GOT3 (cell line): ENCODE results near the gene CTCF.

Source experiments
- DNase-seq: peaks from one replicate; lab custom pipeline; 2025; ENCODE audit warnings: mixed read lengths; lab: John Stamatoyannopoulos, UW

CTCF gene

DNA sequence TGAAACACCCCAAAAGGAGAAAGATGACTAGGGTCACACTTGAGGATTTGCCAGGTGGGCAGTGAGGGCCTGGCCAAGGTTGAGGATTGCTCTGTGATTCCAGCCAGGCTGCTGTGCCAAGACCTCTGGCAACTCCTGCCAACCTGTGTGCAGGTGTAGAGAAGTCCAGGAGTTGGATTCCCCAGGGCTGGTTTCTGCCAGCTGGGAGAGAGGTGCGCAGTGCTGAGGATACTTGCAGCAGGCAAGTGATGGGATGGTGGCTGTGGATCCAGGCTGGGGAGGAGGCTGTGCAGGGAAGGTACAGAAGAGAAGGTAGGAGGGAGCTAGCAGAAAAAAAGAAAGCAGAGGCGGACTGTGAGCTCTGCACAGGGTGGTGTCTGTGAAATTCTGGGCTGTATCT is 27.1 kb upstream of the CTCF start:
- DNase-seq: no peak

DNA sequence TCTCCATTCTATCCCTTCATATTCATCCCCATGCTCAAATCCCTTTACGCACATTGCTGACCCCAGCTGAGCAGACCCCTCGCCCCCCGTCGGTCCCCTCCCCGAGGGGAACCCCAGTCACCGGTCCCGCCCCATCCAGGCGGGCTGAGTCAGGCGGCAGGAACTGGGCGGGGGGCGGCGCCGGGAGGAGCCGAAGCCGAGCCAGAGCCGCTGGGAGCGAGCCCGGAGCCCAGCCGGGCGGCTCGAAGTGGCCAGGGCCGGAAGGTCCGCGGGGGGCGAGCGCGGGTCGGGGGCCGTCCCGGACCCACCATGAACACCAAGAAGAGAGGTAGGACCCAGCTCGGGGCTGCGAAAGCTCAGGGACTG is 25.1 kb upstream of the CTCF start:
- DNase-seq: no peak

DNA sequence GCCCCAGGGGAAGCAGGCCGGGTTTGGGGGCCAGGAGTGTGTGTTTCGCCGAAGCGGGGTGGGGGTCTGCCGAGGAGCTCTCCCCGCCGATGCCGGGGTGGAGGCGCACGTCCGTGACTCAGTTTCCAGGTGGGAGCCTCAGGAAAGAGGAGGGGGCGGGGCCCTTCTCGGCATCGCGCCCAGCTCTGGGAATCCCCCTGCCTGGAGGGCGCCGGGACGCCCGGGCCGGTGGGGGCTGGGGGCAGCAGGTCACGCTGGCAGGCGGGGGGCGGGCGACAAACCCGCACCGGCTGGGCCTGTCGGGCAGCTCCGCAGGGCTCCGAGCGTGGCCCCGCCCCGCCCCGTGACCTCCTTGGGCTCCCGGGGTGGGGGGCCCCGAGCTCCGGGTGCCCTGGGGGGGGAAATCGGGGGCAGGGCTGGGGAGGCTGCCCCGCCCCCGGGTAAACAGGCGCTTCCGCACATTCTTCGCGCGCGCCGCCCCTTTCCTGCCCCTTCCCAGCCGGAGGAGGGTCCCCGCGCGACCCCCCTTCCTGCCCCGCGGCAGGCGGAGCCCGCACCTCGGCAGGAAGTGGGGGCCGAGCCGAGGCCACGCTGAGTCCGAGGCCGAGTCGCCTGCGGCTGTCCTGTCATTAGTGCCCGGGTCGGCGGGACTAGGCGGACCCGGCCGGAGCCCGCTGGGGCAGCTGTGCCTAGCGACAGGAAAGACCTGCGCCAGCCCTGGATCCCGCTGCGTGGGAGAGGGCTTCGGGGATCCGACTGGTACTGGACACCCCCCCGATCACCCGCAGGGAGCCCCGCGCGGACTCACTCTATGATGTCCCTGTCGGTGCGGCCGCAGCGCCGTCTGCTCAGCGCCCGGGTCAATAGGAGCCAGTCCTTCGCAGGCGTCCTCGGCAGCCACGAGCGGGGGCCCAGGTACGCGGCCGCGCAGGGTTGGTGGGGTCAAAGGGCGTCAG is 24.4 kb upstream of the CTCF start:
- no peak for DNase-seq

- DNase-seq: no peak
Observed at GRCh38 chr16:67538666-67539101, 23.6 kb upstream of the CTCF start.

GRCh38 chr16:67539271-67539670 is 23.1 kb upstream of the CTCF start:
- DNase-seq: no peak

GRCh38 chr16:67539691-67540635 is 22.4 kb upstream of the CTCF start:
- no peak for DNase-seq

- no peak for DNase-seq
Observed at GRCh38 chr16:67540756-67541155, 21.6 kb upstream of the CTCF start.

GRCh38 chr16:67541391-67542263 is 20.7 kb upstream of the CTCF start:
- DNase-seq: no peak

DNA sequence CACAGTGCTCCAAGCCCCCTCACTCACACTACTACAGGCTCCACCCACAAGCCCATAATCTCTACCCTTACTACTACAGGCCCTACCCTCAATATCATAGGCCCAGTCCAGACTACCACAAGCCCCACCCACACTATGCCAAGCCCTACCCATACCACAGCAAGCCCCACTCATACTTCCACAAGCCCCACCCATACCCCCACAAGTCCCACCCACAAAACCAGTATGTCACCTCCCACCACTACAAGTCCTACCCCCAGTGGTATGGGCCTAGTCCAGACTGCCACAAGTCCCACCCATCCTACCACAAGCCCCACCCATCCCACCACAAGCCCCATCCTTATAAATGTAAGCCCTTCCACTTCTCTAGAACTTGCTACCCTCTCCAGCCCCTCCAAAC is 19.9 kb upstream of the CTCF start:
- DNase-seq: no peak

- no peak for DNase-seq
Observed at GRCh38 chr16:67543036-67543435, 19.3 kb upstream of the CTCF start.

- DNase-seq: no peak
Observed at GRCh38 chr16:67543582-67543981, 18.7 kb upstream of the CTCF start.

GRCh38 chr16:67544329-67544841 is 17.9 kb upstream of the CTCF start:
- DNase-seq: no peak

- DNase-seq: no peak
Observed at GRCh38 chr16:67544844-67545664, 17.3 kb upstream of the CTCF start.

DNA sequence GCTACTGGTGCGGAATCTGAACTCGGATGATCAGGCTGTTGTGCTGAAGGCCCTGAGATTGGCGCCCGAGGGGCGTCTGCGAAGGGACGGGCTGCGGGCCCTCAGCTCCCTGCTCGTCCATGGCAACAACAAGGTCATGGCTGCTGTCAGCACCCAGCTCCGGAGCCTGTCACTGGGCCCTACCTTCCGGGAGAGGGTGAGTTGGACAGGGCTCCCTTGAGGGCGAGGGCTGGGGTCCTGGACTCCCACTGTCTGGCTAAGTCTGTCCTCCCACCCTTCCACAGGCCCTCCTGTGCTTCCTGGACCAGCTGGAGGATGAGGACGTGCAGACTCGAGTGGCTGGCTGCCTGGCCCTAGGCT is 16.7 kb upstream of the CTCF start:
- no peak for DNase-seq

GRCh38 chr16:67546091-67546501 is 16.2 kb upstream of the CTCF start:
- DNase-seq: no peak

DNA sequence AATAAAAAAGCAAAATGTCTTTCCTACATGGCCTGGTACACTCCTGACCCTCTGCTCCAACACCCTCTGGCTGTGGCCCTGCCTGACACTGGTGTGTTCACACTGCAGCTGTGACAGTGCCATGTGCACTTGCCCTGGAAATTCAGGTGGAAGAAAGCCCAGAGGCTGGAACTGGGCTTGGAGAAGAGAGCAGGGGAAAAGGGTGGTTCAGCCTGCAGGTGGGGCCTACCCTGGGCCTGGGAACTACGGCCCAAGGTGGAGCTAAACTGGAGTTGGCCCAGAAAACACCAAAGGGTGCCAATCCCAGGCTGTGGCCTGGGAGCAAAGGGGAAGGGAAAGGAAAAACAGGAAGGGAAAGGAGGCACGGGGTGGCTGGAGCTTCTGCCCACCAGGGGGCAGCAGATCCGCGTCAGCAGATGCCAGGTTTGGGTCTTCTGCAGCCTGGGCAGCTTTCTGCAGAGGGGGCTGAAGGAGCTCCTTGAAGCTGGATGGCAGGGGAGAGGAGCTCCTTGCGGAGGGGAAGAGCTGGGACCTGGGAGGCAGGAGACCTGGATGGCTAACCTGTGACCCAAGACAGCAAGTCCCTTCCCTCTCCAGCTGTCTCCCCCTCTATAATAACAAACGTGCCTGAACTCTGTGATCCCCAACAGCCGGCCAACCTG is 15.4 kb upstream of the CTCF start:
- no peak for DNase-seq

DNA sequence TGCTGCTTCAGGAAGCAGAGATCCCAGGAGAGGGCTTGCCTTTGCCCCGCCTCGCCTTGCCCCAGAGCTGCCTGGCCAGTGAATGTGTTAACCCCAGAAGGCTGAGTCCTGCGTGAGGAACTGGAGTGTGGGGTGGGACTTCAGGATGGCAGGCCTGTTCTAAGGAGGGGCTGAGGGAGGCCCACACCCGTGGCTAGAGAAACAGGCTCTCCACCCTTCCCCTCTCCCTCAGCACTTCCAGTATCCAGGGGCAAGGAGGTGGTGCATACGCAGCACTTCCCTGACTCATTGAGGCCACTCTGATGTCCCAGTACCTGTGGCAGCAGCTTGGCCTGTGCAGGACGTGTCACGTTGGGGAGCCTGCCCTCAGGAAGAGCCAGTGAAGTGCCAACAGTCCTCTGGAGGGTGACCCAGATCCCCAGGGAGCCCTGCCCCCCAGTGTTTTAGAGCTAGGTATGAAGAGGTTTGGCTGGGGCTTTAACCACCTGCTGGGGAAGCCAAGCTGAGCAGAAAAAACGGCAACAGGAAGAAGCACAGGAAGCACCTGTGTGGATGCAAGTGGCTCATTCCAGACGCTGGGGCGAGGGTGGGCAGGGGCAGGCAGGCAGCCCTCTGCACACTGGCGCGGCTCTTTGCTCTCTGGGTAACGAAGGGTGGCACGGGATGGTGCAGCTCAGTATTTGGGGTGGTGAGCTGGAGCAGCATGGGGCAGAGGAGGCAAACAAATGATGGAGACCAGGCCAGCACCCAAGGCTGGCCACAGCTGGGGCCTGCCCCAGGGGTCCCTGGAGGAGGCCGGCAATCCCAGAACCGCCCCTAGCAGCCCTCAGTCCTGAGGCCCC is 14.7 kb upstream of the CTCF start:
- DNase-seq: no peak

DNA sequence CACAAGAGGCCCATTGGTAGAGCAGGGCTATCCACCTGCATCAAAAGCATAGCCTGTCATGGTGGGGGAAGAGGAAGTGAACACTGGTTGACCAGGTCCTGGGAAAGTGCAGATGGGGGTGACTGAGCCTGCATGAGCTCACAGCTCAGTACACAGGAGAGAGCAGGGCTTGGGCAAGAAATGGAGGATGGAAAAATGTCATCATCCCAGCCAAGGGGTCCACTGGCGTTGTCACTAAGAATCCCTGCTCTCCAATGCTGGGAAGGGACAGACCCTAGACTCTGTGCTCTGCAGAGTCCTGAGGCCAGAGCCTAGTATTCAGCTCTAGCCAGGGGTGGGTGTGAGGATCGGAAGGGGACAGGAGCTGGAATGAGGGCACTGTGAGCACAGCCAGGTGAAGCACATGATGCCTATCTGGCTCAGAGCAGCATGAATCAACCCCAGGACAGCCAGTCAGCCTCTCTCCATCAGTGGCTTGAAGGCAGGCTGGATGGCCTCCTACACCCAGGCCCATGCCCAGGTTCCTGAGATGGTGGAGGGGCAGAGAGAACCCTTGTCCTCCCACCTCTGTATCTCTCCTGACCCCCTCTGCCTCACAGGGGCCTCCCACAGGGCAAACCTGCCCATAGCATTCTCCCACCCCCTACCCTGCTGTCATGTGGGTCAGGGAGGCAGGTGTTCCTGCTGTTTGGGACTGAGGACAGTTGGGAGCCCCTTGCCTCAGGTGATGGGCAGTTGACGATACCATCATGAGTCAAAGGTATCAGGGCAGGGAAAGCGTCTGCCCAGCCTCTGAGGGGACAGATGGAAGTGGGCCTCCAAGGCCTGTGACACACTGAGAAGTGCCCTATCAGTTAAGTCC is 13.8 kb upstream of the CTCF start:
- no peak for DNase-seq
